Left ventricle myocardium inferior (tissue), 1 donor: ENCODE results near the gene GLG1. TPM values are rescaled to one million over a fixed set of nuclear protein-coding genes. Genes with fewer than 3 reads are reported as not detected.
"Not testable (repeated sequence)": the region's sequence is repeated elsewhere in the genome, so short reads cannot be mapped to it uniquely, and the experiment has no call there.

Source experiments
- DNase-seq: peaks from one replicate; pipeline ENCODE4 v3.0.0-alpha.2; 2020
- H3K27ac ChIP-seq: fragments of 200-600 bp; replicated peaks from 2 replicates; pipeline ENCODE4 v1.8.0; 2021
- H3K27me3 ChIP-seq: fragments of 200-600 bp; 2 replicates; pipeline ENCODE4 v1.8.0; 2021; ENCODE audit warnings: low read depth
- H3K36me3 ChIP-seq: fragments of 200-600 bp; 2 replicates; pipeline ENCODE4 v1.8.0; 2021
- H3K4me1 ChIP-seq: fragments of 200-600 bp; 2 replicates; pipeline ENCODE4 v1.8.0; 2021
- H3K4me3 ChIP-seq: fragments of 200-600 bp; 2 replicates; pipeline ENCODE4 v1.8.0; 2021; ENCODE audit warnings: mild to moderate bottlenecking, moderate library complexity
- H3K9me3 ChIP-seq: fragments of 200-600 bp; replicated peaks from 2 replicates; pipeline ENCODE4 v1.8.0; 2021
- CTCF ChIP-seq: fragments of 200-600 bp; IDR thresholded peaks from 2 replicates; pipeline ENCODE4 v1.8.0; 2021; ENCODE audit warnings: antibody characterized with exemption, mild to moderate bottlenecking, borderline replicate concordance
- intact Hi-C: fragments of 100-400 bp; cut with micrococcal nuclease; formaldehyde crosslinking; loops from one replicate; pipeline ENCODE4 v1.11.0; 2022
- total RNA-seq: library from RNA; stranded (reverse); fragmentation: NEBNext Ultra II Directional; extraction: Animal tissue kit (Norgen Biotek cat#: 25700); gene quantifications from one replicate; pipeline ENCODE4 v1.2.1, GENCODE V29; 2021
- donor health status: DM: no; HTN: yes; CAD: no; lungs with severe emphysema.

Gene GLG1
- total RNA-seq, 1 donor from 2014 or later: 72.7 TPM

GRCh38 chr16:74558873-74559272, 48.0 kb downstream of the GLG1 start:
- intact Hi-C loops: no loop called here
- no peak for TF ChIP-seq CTCF

GRCh38 chr16:74557275-74557674, 49.6 kb downstream of the GLG1 start:
- H3K4me1 ChIP-seq: peaks cover 21% of the 10 kb centered on the region
- intact Hi-C loops: no loop called here
- DNase-seq: no peak
- H3K27me3 ChIP-seq: no peaks in the 10 kb centered on the region
- no peak overlapping the region for H3K27ac ChIP-seq
- no peaks in the 10 kb centered on the region for H3K36me3 ChIP-seq
- H3K4me3 ChIP-seq: no peak overlapping the region
- TF ChIP-seq CTCF: no peak
- no peaks in the 10 kb centered on the region for H3K9me3 ChIP-seq

More at GRCh38 chr16:74558873-74559272, 48.0 kb downstream of the GLG1 start:
- H3K4me1 ChIP-seq: peaks cover 28% of the 10 kb centered on the region
- H3K9me3 ChIP-seq: no peaks in the 10 kb centered on the region
- no peak overlapping the region for H3K4me3 ChIP-seq
- H3K27me3 ChIP-seq: no peaks in the 10 kb centered on the region
- no peak overlapping the region for H3K27ac ChIP-seq
- no peaks in the 10 kb centered on the region for H3K36me3 ChIP-seq
- no peak for DNase-seq

- no peak overlapping the region for H3K4me3 ChIP-seq
- no peak overlapping the region for H3K27ac ChIP-seq
- no peaks in the 10 kb centered on the region for H3K36me3 ChIP-seq
- no peaks in the 10 kb centered on the region for H3K9me3 ChIP-seq
- no peaks in the 10 kb centered on the region for H3K27me3 ChIP-seq
- H3K4me1 ChIP-seq: peaks cover 13% of the 10 kb centered on the region
- no peak for TF ChIP-seq CTCF
- DNase-seq: no peak
- intact Hi-C loops: no loop called here
These were observed 50.5 kb downstream of the GLG1 start for GRCh38 chr16:74556375-74556922.

GRCh38 chr16:74552357-74552756, 54.6 kb downstream of the GLG1 start:
- intact Hi-C loops, H3K9me3 ChIP-seq, H3K36me3 ChIP-seq, H3K27me3 ChIP-seq, H3K4me3 ChIP-seq, DNase-seq, H3K27ac ChIP-seq: not testable (repeated sequence)
- peaks cover 10% of the 10 kb centered on the region for H3K4me1 ChIP-seq

- H3K27ac ChIP-seq, H3K27me3 ChIP-seq, H3K36me3 ChIP-seq, DNase-seq, H3K9me3 ChIP-seq, H3K4me3 ChIP-seq, intact Hi-C loops: not testable (repeated sequence)
- peaks cover 11% of the 10 kb centered on the region for H3K4me1 ChIP-seq
These were observed 56.5 kb downstream of the GLG1 start for GRCh38 chr16:74550227-74551019.

- DNase-seq, H3K36me3 ChIP-seq, H3K9me3 ChIP-seq, H3K4me3 ChIP-seq, H3K27me3 ChIP-seq, H3K27ac ChIP-seq, intact Hi-C loops: not testable (repeated sequence)
- H3K4me1 ChIP-seq: peaks cover 16% of the 10 kb centered on the region
These were observed 60.8 kb downstream of the GLG1 start for GRCh38 chr16:74546112-74546511.

GRCh38 chr16:74542911-74543578, 63.9 kb downstream of the GLG1 start:
- H3K4me1 ChIP-seq: peaks cover 16% of the 10 kb centered on the region
- intact Hi-C loops, H3K27me3 ChIP-seq, H3K9me3 ChIP-seq, H3K4me3 ChIP-seq, DNase-seq, H3K36me3 ChIP-seq, H3K27ac ChIP-seq: not testable (repeated sequence)

GRCh38 chr16:74540663-74541062, 66.3 kb downstream of the GLG1 start:
- DNase-seq, H3K9me3 ChIP-seq, H3K4me1 ChIP-seq, H3K27me3 ChIP-seq, H3K36me3 ChIP-seq, intact Hi-C loops, H3K4me3 ChIP-seq, H3K27ac ChIP-seq: not testable (repeated sequence)

- H3K27me3 ChIP-seq, H3K27ac ChIP-seq, DNase-seq, intact Hi-C loops, H3K4me1 ChIP-seq, H3K36me3 ChIP-seq, H3K4me3 ChIP-seq, H3K9me3 ChIP-seq: not testable (repeated sequence)
These were observed 68.1 kb downstream of the GLG1 start for GRCh38 chr16:74538801-74539200.

GRCh38 chr16:74537746-74538145, 69.2 kb downstream of the GLG1 start:
- H3K27ac ChIP-seq, H3K4me3 ChIP-seq, H3K4me1 ChIP-seq, DNase-seq, H3K36me3 ChIP-seq, H3K27me3 ChIP-seq, intact Hi-C loops, H3K9me3 ChIP-seq: not testable (repeated sequence)

- H3K27ac ChIP-seq, H3K9me3 ChIP-seq, H3K36me3 ChIP-seq, DNase-seq, H3K27me3 ChIP-seq, H3K4me1 ChIP-seq, H3K4me3 ChIP-seq, intact Hi-C loops: not testable (repeated sequence)
These were observed 72.3 kb downstream of the GLG1 start for GRCh38 chr16:74534650-74535049.
